ENCODE measurements around the gene PI16.

DNA sequence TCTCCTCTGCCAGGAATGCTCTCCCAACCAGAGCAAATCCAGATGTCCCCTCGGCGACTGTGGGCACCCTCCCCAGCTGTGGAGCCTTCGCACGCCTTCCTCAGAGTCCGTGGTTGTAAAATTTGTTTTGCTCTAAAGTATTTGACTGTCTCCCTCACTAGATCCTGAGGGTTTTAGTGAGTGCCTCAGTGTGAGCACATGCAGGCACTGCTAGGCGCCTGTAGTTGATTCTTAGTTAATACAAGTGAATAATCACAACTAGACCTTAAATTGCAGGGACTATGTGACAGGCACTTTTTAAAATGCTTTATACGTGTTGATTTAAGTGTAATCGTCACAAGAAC, 32.1 kb downstream of the PI16 start:
- no peak for TF ChIP-seq USF1 (CRISPR knock-in tag; IDR thresholded peaks at IDR 0.05)
- TF ChIP-seq, protein P1, sequence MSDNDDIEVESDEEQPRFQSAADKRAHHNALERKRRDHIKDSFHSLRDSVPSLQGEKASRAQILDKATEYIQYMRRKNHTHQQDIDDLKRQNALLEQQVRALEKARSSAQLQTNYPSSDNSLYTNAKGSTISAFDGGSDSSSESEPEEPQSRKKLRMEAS (CRISPR knock-in tag; IDR thresholded peaks at IDR 0.05) = no peak
- TF ChIP-seq KAT7 (CRISPR knock-in tag; IDR thresholded peaks at IDR 0.05; ENCODE audit: borderline replicate concordance) = no peak
- no peak for TF ChIP-seq CTCF (IDR thresholded peaks at IDR 0.05)
- TF ChIP-seq CBFB (CRISPR knock-in tag; IDR thresholded peaks at IDR 0.05; ENCODE audit: low read depth) = no peak
- no peak for TF ChIP-seq FOXP4 (CRISPR knock-in tag; IDR thresholded peaks at IDR 0.05)
- no peak for TF ChIP-seq FOXJ3 (CRISPR knock-in tag; IDR thresholded peaks at IDR 0.05; ENCODE audit: borderline replicate concordance)
- TF ChIP-seq ATF3 (CRISPR knock-in tag; conservative IDR thresholded peaks at IDR 0.05) = no peak
